SK-N-SH (cell line): ENCODE data around the gene SHROOM3. TPM values are rescaled to one million over a fixed set of nuclear protein-coding genes. Genes with fewer than 3 reads are reported as not detected.

Experiments
- CTCF ChIA-PET: fragments of 300-600, 350-600 bp; formaldehyde crosslinking; extraction: SDS; loops from one replicate; lab custom pipeline; 2021; lab: Yijun Ruan, JAX
- POLR2A ChIA-PET: fragments of 350-600 bp; sonication (Branson Sonifier 250); formaldehyde crosslinking; extraction: SDS; loops from one replicate; lab custom pipeline; 2020; ENCODE audit warnings: antibody characterized with exemption, inconsistent platforms; lab: Yijun Ruan, JAX
- DNase-seq: peaks from one replicate; pipeline ENCODE4 v3.0.0; 2012
- H2AFZ ChIP-seq: fragments of 200-600 bp; sonication (generic); 2 replicates; pipeline ENCODE4 v1.8.1; 2016; ENCODE audit warnings: antibody characterized with exemption, mild to moderate bottlenecking, low read depth
- H3F3A ChIP-seq: fragments of 200-600 bp; sonication (generic); replicated peaks from 2 replicates; pipeline ENCODE3; 2016; ENCODE audit warnings: antibody characterized with exemption, mild to moderate bottlenecking; ENCODE audit not compliant: insufficient read depth
- H3K27ac ChIP-seq, 2 experiments: fragments of 200-500 bp in 1 of 2; fragments of 200-600 bp in 1 of 2; sonication (Bioruptor generic) in 1 of 2; sonication (generic), shearing (Covaris generic) in 1 of 2; 2 replicates each; pipeline versions ENCODE4 v1.5.1 to v1.6.1; 2014 to 2016; ENCODE audit warnings: low read depth in 2 of 2, inconsistent platforms in 1 of 2, low read length in 1 of 2, mild to moderate bottlenecking in 1 of 2, mixed read lengths in 1 of 2
- H3K27me3 ChIP-seq: fragments of 200-600 bp; sonication (generic), shearing (Covaris generic); 2 replicates; pipeline ENCODE4 v1.6.1; 2016; ENCODE audit warnings: mixed run types; ENCODE audit not compliant: insufficient read depth
- H3K36me3 ChIP-seq, 2 experiments: fragments of 200-500 bp in 1 of 2; fragments of 200-600 bp in 1 of 2; sonication (Bioruptor generic) in 1 of 2; sonication (generic) in 1 of 2; replicated peaks in 1 of 2; 2 replicates each; pipeline versions ENCODE3 to v1.5.1; 2014 to 2016; ENCODE audit warnings: low read length in 1 of 2, mild to moderate bottlenecking in 1 of 2; ENCODE audit not compliant: insufficient read depth in 2 of 2, control insufficient read depth in 1 of 2
- H3K4me1 ChIP-seq, 2 experiments: fragments of 200-500 bp in 1 of 2; fragments of 200-600 bp in 1 of 2; sonication (Bioruptor generic) in 1 of 2; sonication (generic), shearing (Covaris generic) in 1 of 2; 2 replicates each; pipeline versions ENCODE4 v1.5.1 to v1.6.1; 2014 to 2016; ENCODE audit warnings: low read depth in 1 of 2, low read length in 1 of 2, mixed run types in 1 of 2; ENCODE audit not compliant: insufficient read depth in 2 of 2, control insufficient read depth in 1 of 2
- H3K4me2 ChIP-seq: fragments of 200-600 bp; sonication (generic), shearing (Covaris generic); 2 replicates; pipeline ENCODE4 v1.6.1; 2017; ENCODE audit warnings: mixed run types
- H3K4me3 ChIP-seq, 2 experiments: fragments of 200-500 bp in 1 of 2; fragments of 200-600 bp in 1 of 2; sonication (Bioruptor generic) in 1 of 2; sonication (generic), shearing (Covaris generic) in 1 of 2; 2 replicates each; pipeline versions ENCODE4 v1.5.1 to v1.8.1; 2014 to 2016; ENCODE audit warnings: low read depth in 2 of 2, inconsistent platforms in 1 of 2, low read length in 1 of 2, mild to moderate bottlenecking in 1 of 2, mixed read lengths in 1 of 2, moderate library complexity in 1 of 2
- H3K79me2 ChIP-seq: fragments of 200-600 bp; sonication (generic); 2 replicates; pipeline ENCODE4 v1.8.1; 2017; ENCODE audit warnings: mild to moderate bottlenecking; ENCODE audit not compliant: insufficient read depth
- H3K9ac ChIP-seq: fragments of 200-600 bp; sonication (generic); 2 replicates; pipeline ENCODE4 v1.6.1; 2017; ENCODE audit warnings: mixed run types
- H3K9me2 ChIP-seq: fragments of 200-600 bp; sonication (generic); 2 replicates; pipeline ENCODE4 v1.6.1; 2017; ENCODE audit warnings: mixed run types
- H3K9me3 ChIP-seq: fragments of 200-600 bp; sonication (generic); 2 replicates; pipeline ENCODE4 v1.6.1; 2017; ENCODE audit warnings: mixed run types, mild to moderate bottlenecking, moderate library complexity
- H4K20me1 ChIP-seq: fragments of 200-600 bp; sonication (generic); 2 replicates; pipeline ENCODE4 v1.6.1; 2017; ENCODE audit warnings: mild to moderate bottlenecking, mixed run types; ENCODE audit not compliant: insufficient read depth
- CHD2 ChIP-seq: fragments of 150-350 bp; IDR thresholded peaks from 2 replicates; pipeline ENCODE4 v1.6.1; 2018; ENCODE audit warnings: low read length; ENCODE audit not compliant: partially characterized antibody
- EZH2phosphoT487 ChIP-seq: fragments of 200-600 bp; sonication (generic); IDR thresholded peaks from 2 replicates; pipeline ENCODE4 v1.6.1; 2017; ENCODE audit warnings: low read depth, mixed run types, mild to moderate bottlenecking, antibody characterized with exemption, moderate library complexity, borderline replicate concordance
- FOXJ3 ChIP-seq: sonication (generic); formaldehyde crosslinking; IDR thresholded peaks from 2 replicates; pipeline ENCODE4 v1.5.1; 2020; ENCODE audit warnings: mild to moderate bottlenecking, missing genetic modification reagents
- FOXM1 ChIP-seq: IDR thresholded peaks from 2 replicates; pipeline ENCODE4 v1.4.0; 2012; ENCODE audit warnings: low read depth, mild to moderate bottlenecking
- GABPA ChIP-seq: IDR thresholded peaks from 2 replicates; pipeline ENCODE4 v1.4.0; 2012; ENCODE audit warnings: low read depth, mild to moderate bottlenecking
- GATA2 ChIP-seq: sonication (generic); formaldehyde crosslinking; IDR thresholded peaks from 2 replicates; pipeline ENCODE4 v1.5.0; 2020; ENCODE audit warnings: mild to moderate bottlenecking, missing genetic modification reagents
- IRF3 ChIP-seq: fragments of 150-350 bp; IDR thresholded peaks from 2 replicates; pipeline ENCODE4 v1.6.1; 2016; ENCODE audit warnings: mild to moderate bottlenecking, low read depth, low read length
- JUND ChIP-seq: IDR thresholded peaks from 2 replicates; pipeline ENCODE4 v1.4.0; 2012
- MAX ChIP-seq: IDR thresholded peaks from 2 replicates; pipeline ENCODE4 v1.4.0; 2012; ENCODE audit warnings: low read depth
- MEF2A ChIP-seq: IDR thresholded peaks from 2 replicates; pipeline ENCODE4 v1.4.0; 2012; ENCODE audit warnings: low read depth, borderline replicate concordance
- NFIC ChIP-seq: IDR thresholded peaks from 2 replicates; pipeline ENCODE4 v1.4.0; 2012; ENCODE audit warnings: borderline replicate concordance
- NRF1 ChIP-seq: IDR thresholded peaks from 2 replicates; pipeline ENCODE4 v1.6.1; 2012; ENCODE audit warnings: low read depth, mild to moderate bottlenecking, low read length
- RAD21 ChIP-seq: IDR thresholded peaks from 2 replicates; pipeline ENCODE4 v1.6.1; 2012; ENCODE audit warnings: mild to moderate bottlenecking, low read length
- RCOR1 ChIP-seq: fragments of 150-350 bp; IDR thresholded peaks from 2 replicates; pipeline ENCODE4 v1.6.1; 2017; ENCODE audit warnings: antibody characterized with exemption, low read length
- RXRA ChIP-seq: IDR thresholded peaks from 2 replicates; pipeline ENCODE4 v1.4.0; 2012; ENCODE audit warnings: low read depth, mild to moderate bottlenecking, borderline replicate concordance
- SMC3 ChIP-seq: IDR thresholded peaks from 2 replicates; pipeline ENCODE4 v1.6.1; 2012; ENCODE audit warnings: low read depth, low read length, improper control_type of control experiment
- TAF1 ChIP-seq: IDR thresholded peaks from 2 replicates; pipeline ENCODE4 v1.6.1; 2012; ENCODE audit warnings: low read depth, mild to moderate bottlenecking, low read length, moderate library complexity, borderline replicate concordance
- TCF12 ChIP-seq: IDR thresholded peaks from 2 replicates; pipeline ENCODE4 v1.4.0; 2012
- TEAD4 ChIP-seq: IDR thresholded peaks from 2 replicates; pipeline ENCODE4 v1.4.0; 2012; ENCODE audit warnings: mild to moderate bottlenecking, borderline replicate concordance; ENCODE audit not compliant: insufficient read depth
- WGBS: methylation state at CpG from one replicate; pipeline ENCODE4 v1.1.6; 2017; ENCODE audit warnings: low lambda C conversion rate; 5-methylcytosine and 5-hydroxymethylcytosine counted together
- polyA plus RNA-seq, 3 experiments: library from polyadenylated mRNA; depleted of rRNA; stranded (reverse); fragments of >200 nt; gene quantifications; 2 replicates each; pipeline ENCODE4 v1.2.3, GENCODE V29; 2012
- TF ChIP-seq, protein P1 (sequence below): IDR thresholded peaks from 2 replicates; pipeline ENCODE4 v1.4.0; 2012; ENCODE audit warnings: low read depth, borderline replicate concordance

SHROOM3 gene
- polyA plus RNA-seq, 1 of the 3 experiments (the other 2 are of a cell fraction) = 4.3 TPM

DNA sequence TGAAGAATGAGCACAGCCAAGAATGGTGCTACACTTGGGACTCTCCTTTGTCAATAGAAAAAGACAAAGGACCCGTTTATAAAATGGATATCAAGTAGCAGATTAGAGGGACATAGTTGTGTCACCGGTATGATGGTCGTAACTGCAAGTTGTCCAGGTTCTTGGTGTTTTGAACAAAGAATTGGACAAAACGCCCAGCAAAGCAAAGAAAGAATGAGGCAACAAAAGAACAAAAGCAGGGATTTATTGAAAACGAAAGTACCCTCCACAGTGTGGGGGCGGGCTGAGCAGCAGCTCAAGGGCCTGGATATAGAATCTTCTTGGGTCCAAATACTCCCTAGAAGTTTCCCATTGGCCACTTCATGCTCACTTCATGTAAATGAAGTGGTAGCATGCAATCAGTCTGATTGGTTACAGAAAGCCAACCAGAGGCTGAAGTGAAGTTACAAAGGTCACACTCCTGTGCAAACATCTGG is 54.7 kb downstream of the SHROOM3 start (continued):
- no peak for TF ChIP-seq MAX
- no peak for TF ChIP-seq FOXJ3
- TF ChIP-seq, protein P1, sequence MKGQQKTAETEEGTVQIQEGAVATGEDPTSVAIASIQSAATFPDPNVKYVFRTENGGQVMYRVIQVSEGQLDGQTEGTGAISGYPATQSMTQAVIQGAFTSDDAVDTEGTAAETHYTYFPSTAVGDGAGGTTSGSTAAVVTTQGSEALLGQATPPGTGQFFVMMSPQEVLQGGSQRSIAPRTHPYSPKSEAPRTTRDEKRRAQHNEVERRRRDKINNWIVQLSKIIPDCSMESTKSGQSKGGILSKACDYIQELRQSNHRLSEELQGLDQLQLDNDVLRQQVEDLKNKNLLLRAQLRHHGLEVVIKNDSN = no peak
- TF ChIP-seq TAF1 = no peak
- no peak for TF ChIP-seq CHD2
- TF ChIP-seq FOXM1 = no peak
- no peak for TF ChIP-seq TCF12
- no peak for TF ChIP-seq SMC3

DNA sequence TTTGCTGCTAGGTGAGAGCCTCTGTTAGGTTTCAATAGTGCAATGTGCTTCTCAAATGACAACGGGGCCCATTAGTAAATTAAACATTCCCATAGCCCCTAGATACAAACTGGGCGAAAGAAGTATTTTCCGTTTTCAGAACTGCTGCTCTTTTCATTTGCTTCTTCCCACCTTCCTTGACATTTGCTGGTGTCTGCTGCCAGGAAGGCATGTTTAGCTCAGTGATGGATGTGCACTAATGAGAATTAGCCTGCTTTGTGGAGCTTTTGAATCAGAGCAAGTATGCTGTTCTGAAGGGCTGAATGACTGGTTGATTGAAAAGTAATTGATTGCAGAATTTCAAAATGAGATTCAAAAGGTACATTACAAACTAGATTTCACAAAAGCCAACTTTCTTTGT is 57.0 kb downstream of the SHROOM3 start:
- no peaks in the 10 kb centered on the region for H3K9me2 ChIP-seq
- H3K4me3 ChIP-seq = no peak overlapping the region
- H3F3A ChIP-seq = no peaks in the 10 kb centered on the region
- H3K27me3 ChIP-seq = peaks cover 5% of the 10 kb centered on the region; the same call in 1 of the 2 replicates
- H3K9me3 ChIP-seq = no peaks in the 10 kb centered on the region
- H2AFZ ChIP-seq = no peak overlapping the region
- no peaks in the 10 kb centered on the region for H4K20me1 ChIP-seq
- no peak overlapping the region for H3K4me2 ChIP-seq
- TF ChIP-seq JUND (no peak), NFIC (no peak), EZH2phosphoT487 (no peak), RXRA (no peak), IRF3 (no peak), RAD21 (no peak), MEF2A (no peak), TEAD4 (no peak), GATA2 (no peak), TAF1 (no peak), TCF12 (no peak), RCOR1 (no peak), GABPA (no peak), NRF1 (no peak)
- no peak overlapping the region for H3K27ac ChIP-seq
- H3K36me3 ChIP-seq = no peaks in the 10 kb centered on the region
- 76% methylated on average over 3 of the region's 3 CpGs for WGBS
- no peaks in the 10 kb centered on the region for H3K79me2 ChIP-seq
- H3K9ac ChIP-seq = no peak overlapping the region
- ChIA-PET CTCF (interaction anchor here (4.3 to 7.4 kb wide), 2 partner anchors 13 to 62 kb away, joined by 19 to 35 read pairs; no protein-coding TSS in a partner anchor), POLR2A (no interaction called here)
- no peak for DNase-seq
- no peaks in the 10 kb centered on the region for H3K4me1 ChIP-seq
